Activated CD4-positive, alpha-beta T cell treated with anti-CD3 and anti-CD28 coated beads, Interleukin-10, Interleukin-2, amounts not matched to agents 100 ng/mL and 50 ng/mL, durations not matched to agents 16 hours and 8 hours (primary cell): ENCODE measurements around the gene TMEM121B.

Experiments
- DNase-seq: peaks from one replicate; pipeline ENCODE4 v3.0.0-alpha.2; 2020

The TMEM121B gene

DNA sequence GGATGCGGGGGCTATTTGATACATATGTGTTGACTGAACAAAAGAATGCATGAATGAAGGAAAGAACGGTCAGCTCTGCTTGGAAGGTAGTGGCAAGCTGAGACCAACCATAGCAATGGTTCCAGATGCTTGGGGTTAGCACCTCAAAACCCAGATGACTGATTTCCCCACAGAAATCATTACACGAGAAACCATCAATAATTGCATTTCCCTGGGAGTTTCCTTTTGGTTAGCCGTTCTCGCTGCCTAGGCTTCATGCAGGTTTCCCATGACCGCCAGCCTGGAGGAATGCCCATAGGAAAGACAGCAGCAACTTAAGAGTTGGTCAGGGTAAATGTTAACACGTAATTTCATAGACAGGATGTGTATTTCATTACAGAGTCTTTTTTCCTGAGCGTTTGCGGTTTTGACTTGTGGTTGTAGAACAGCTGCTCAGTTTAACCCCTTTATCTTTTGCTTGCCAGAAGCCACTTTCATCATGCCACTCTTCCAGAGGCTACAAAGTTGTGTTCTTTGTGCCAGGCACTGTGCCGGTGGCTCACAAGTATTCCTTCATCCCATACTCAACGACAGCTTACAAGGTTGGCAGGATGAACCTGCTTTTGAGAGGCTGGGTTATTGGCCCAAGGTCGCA lies 33.5 kb downstream of the TMEM121B start:
- DNase-seq = peak; percentile 83

DNA sequence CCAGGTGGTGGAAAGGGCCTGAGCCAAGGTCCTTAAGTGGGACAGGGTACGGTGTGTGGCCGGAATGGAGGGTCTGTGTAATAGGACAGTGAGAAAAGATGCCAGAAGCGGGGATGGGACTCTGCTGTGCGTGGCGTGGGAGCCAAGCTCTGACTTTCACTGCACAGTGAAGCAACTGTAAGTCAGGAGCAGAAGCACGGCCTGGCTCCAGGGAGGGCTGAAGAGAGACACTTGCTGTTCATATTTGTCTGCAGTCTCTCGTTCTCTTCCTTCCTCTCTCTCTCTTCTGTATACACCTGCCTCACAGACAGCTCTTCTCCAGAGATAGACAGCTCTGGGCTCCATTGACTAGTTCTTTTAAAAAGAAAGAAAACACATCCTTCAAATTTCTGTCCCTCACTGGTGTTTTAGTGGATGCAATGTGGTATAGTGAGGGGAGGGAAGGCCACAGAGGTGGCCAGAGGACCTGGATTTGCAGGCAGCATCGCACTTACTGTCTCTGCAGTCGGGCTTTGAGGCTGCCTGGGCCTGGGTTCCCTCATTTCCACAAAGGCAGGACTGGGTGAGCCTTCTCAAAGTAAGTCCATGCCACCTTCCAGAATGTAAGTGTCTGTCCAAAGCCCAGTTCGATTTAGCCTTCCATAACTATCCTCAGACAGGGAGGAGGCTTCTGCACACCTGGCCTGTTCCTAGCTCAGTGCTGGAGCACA lies 34.2 kb downstream of the TMEM121B start:
- no peak for DNase-seq

DNA sequence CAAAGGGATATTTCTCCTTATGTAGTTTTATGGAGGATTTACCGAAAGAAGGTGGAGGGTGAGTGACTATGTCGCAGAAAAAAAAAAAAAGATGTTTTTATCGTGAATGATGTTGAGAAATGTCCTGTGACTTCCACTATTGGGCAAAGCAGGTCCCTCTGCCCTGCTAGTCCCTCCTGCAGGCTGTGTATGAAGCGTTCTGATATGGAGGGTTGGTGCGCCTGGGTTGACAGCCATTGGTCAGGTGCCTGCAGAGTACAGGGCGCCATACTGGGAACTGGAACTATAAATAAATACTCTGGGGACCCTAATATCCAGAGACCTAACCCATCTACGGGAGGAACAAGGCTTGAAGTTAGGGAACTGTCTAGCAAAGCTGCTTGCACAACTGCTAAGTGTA lies 34.9 kb downstream of the TMEM121B start:
- DNase-seq = no peak

DNA sequence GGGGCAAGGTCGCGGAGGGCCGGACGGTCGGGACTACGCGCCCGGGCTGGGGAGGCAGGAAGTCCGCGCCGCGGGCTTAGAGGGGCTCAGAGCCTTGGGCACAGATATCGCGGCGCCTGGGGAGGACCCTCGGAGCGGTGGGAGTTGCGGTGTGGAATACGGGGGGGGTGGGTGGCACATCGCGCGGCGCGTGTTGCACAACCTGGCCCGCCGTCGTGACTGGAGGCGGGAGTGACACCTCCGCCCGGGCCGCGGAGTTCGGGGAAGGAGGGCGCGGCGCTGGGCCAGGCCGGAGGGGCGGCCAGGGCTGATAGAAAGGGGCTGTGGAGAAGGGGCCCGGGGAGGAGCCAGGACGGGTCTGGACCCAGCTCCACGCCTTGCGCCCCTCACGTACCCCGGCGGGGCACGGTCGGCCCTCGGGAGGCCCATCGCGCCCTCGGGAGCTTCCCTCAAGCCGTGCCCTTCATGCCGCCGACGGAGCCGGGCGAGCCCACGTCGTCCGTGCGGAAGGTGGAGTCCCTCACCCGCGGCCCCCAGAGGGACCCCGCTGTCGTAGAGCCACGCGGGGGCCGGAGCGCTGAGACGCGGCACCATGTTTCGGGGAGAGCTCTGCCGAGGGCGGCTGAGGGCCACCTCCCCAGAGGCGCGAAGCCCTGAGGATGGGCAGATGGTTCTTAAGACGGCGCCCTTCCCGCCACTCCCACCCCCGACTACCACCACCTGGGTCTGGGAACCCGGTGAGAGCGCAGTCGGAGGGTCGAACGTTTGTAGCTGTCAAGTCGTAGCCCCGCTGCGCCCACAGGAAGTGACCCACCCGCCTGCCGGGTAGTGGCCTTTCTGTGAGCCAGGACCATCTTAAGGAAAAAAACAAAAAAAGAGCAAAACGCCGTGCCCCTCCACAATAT lies 35.6 kb downstream of the TMEM121B start:
- DNase-seq = peak; percentile 19

DNA sequence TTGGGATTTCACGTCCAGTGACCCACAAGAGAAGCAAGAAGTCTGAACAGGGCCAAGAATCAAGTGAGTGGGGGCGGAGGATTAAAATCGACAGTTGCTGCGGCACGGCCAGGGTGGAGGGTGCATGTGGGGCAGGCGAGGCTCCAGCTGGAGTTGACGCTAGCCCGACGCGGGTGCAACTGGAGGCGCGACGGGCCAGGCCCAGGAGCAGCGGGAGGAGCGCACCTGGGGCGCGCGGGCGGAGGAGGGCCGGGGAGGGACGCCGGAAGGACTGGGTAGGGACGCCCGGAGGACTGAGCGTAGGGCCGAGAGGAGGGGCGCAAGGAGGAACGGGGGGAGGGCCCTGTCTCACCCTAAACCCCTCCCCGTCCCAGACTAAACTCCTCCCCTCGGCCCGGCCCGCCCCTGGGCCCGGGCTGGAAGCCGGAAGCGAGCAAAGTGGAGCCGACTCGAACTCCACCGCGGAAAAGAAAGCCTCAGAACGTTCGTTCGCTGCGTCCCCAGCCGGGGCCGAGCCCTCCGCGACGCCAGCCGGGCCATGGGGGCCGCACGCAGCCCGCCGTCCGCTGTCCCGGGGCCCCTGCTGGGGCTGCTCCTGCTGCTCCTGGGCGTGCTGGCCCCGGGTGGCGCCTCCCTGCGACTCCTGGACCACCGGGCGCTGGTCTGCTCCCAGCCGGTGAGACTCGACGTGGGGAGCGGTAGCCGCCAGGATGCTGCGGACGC lies 36.4 kb downstream of the TMEM121B start, which contains the start of gene IL17RA:
Gene IL17RA (plus strand): TSS at position 447 of the 723 bp plus-strand sequence. CDS start 92 bp downstream, at position 539.
- peak; percentile 95 for DNase-seq

DNA sequence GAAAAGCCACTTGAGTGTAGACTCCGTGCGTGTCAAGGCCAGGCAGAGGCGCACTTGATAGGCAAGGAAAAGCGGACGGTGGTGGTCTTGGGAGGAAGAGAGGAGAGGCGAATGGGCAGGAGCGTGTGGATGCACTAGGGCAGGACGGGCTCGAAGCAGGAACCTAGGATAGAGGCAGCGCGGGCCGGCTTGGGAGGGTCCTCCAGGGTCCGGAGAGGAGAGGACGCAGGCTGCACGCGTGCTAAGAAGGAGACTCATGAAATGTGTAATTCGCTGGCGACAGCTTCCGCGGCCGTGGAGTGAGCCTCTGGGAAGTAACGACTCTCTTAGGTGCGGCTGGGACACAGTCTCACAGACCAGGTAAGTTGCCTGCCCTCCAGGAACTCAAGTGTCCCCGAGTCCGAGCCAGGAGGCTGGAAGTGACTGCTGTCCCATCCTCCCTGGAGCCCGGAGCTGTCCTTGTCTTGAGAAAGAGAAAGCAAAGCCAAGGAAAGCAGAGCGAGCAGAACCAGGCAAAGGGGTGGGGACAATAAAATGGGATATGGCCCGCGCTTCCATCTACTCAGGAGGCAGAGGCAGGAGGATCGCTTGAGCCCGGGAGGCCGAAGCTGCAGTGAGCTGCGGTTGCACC lies 37.2 kb downstream of the TMEM121B start:
- no peak for DNase-seq

DNA sequence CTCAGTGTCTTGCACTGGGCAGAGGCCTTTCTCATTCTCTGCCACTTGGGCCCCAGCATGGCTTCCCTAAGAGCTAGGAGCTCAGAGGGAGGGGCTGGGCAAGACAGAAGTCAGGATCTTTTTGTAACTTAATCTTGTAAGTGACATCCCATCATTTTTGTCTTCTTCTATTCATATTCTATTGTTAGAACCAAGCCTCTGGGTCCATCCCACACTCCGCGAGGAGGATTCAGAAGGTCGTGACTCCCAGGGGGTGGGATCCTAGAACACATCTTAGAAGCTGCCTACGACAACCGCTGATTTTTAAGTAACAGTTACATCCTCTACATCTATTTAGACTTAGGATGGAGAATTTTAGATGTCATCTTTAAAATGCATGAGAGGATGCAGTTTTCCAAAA lies 37.9 kb downstream of the TMEM121B start:
- no peak for DNase-seq

DNA sequence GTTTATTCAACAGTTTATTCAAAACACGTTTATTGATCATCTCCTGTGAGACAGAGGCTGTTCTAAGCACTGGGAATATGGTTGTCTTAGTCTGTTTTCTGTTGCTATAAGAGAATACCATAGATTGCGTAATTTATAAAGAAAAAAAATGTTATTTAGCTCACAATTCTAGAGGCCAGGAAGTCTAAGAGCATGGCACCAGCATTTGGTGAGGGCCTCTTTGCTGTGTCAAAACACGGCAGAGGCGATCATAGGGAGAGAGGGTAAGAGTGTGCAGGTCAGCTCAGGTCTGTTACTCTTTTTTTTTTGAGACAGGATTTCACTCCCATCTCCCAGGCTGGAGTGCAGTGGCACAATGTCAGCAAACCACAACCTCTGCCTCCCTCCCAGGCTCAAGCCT lies 41.6 kb downstream of the TMEM121B start:
- no peak for DNase-seq

DNA sequence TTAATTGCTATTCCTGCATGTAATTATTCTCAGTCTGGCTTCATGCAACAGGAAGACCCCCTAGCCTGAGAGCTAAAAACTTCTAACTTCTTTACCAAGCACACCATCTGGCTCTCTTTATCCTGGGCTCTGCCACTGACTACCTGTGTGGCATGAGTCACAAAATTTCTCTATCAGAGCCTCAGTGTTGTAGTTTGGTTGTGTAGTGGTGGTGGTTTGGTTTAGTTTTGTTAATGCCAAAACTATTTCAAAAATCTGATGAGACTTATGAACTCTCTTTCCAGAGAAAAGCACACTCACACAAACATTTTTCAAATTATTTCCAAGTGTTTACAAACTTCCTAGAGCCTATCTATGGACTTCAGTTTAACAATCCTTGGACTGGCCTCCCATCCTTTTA lies 43.9 kb downstream of the TMEM121B start:
- no peak for DNase-seq

DNA sequence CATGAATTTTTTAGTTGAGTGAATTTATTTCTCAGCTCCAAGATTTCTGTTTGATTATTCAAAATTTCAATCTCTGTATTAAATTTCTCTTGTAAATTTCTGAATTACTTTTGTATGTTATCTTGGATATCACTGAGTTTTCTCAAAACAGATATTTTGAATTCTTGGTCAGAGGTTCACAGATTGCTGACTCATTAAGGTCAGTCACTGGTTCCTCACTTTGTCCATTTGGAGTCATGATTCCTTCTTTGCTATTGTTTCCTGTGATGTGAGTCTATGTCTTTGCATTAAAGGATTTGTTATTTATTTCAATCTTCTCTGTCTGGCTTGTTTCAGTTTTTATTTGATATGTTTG lies 46.5 kb downstream of the TMEM121B start:
- no peak for DNase-seq

DNA sequence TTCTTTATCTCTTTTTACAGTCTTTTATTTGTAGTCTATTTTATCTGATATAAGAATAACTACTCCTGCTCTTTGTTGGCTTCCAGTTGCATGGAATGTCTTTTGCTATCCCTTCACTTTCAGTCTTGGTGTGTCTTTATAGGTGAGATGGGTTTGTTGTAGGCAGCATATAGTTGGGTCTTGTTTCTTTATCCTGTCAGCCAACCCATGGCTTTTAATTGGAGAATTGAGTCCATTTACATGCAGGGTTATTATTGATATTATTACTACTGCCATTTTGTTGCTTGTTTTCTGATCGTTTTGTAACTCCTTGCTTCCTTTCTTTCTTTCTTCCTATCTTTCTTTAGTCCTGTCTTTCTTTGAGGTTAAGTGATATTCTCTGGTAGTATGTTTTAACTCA lies 48.3 kb downstream of the TMEM121B start:
- DNase-seq = no peak
